Uterus (tissue), 4 donors: ENCODE results near the gene S100B. TPM values are rescaled to one million over a fixed set of nuclear protein-coding genes. Genes with fewer than 3 reads are reported as not detected.

Source experiments
- DNase-seq, 2 donors: peaks; one replicate each; pipeline ENCODE4 v3.0.0-alpha.2; 2019 to 2020
- H3K27ac ChIP-seq, 2 donors: fragments of 200-600 bp; sonication (generic); 1 replicate in 1 of 2; 2 replicates in 1 of 2; pipeline ENCODE4 v1.5.1; 2016 to 2018
- H3K27me3 ChIP-seq, 2 donors: fragments of 200-600 bp; sonication (generic); one replicate each; pipeline ENCODE4 v1.5.1; 2018 to 2019; ENCODE audit warnings: control low read depth in 1 of 2
- H3K36me3 ChIP-seq, 2 donors: fragments of 200-600 bp; sonication (generic); one replicate each; pipeline ENCODE4 v1.5.1; 2019; ENCODE audit warnings: control low read depth in 1 of 2
- H3K4me1 ChIP-seq, 2 donors: fragments of 200-600 bp; sonication (generic); one replicate each; pipeline ENCODE4 v1.5.1; 2018 to 2019; ENCODE audit warnings: control low read depth in 1 of 2
- H3K4me3 ChIP-seq, 2 donors: fragments of 200-600 bp; sonication (generic); 1 replicate in 1 of 2; 2 replicates in 1 of 2; pipeline ENCODE4 v1.5.1; 2018 to 2019; ENCODE audit warnings: mild to moderate bottlenecking in 1 of 2
- H3K9me3 ChIP-seq, 2 donors: fragments of 200-600 bp; sonication (generic); one replicate each; pipeline ENCODE4 v1.5.1; 2019; ENCODE audit warnings: control low read depth in 1 of 2
- POLR2A ChIP-seq, 2 donors: fragments of 450-650 bp; IDR thresholded peaks; one replicate each; pipeline ENCODE4 v1.6.1; 2016; ENCODE audit warnings: antibody characterized with exemption in 2 of 2, mild to moderate bottlenecking in 1 of 2, moderate library complexity in 1 of 2
- intact Hi-C: fragments of 100-400 bp; cut with DNase I; formaldehyde crosslinking; loops from one replicate; pipeline ENCODE4 v1.15.1; 2023; ENCODE audit warnings: low total_unique reads
- total RNA-seq, 4 donors: library from RNA; depleted of rRNA in 3 of 4; stranded (reverse); fragments of >200 nt in 3 of 4; gene quantifications; one replicate each; pipeline versions ENCODE4 v1.1.0 to v1.2.4, GENCODE V29; 2014 to 2023
- TF ChIP-seq, protein P1 (sequence below), 4 experiments: fragments of 200-600 bp in 2 of 4; fragments of 450-650 bp in 2 of 4; sonication (generic) in 2 of 4; IDR thresholded peaks; one replicate each; pipeline ENCODE4 v1.5.1; 2016 to 2019; ENCODE audit warnings: antibody characterized with exemption in 4 of 4, mild to moderate bottlenecking in 2 of 4, moderate library complexity in 1 of 4
- donor health status: DM: yes; HTN: yes; CAD: no.

S100B gene
- total RNA-seq, 4 donors from 2014 or later: 1.8 to 18.2 TPM; not detected in 2

DNA sequence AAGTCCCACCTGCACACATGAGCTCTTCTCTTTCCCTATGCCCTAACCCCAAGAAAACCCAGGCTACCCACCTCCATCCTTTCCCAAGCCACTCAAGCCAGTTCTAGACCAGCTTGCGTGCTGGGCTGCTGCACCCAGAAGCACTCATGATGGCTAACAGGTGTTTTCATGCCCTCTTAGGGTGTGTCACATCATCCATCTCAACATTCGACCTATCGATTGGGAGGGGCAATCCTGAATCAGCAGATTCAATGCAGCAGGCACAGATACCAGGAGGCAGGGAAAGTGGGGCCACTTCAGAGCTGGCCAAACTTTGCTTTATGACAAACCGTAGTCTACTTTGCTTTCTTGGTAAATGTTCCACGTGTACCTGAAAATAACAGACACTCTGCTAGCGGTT is 24.0 kb upstream of the S100B start:
- Histone ChIP-seq H3K9me3 (peaks cover 0 to 4% of the 10 kb centered on the region in 2 donors), H3K36me3 (no peaks in the 10 kb centered on the region), H3K4me3 (no peak overlapping the region), H3K27ac (no peak overlapping the region), H3K4me1 (no peaks in the 10 kb centered on the region), H3K27me3 (no peaks in the 10 kb centered on the region)
- no peak for TF ChIP-seq POLR2A (IDR thresholded peaks at IDR 0.05)
- TF ChIP-seq, protein P1, sequence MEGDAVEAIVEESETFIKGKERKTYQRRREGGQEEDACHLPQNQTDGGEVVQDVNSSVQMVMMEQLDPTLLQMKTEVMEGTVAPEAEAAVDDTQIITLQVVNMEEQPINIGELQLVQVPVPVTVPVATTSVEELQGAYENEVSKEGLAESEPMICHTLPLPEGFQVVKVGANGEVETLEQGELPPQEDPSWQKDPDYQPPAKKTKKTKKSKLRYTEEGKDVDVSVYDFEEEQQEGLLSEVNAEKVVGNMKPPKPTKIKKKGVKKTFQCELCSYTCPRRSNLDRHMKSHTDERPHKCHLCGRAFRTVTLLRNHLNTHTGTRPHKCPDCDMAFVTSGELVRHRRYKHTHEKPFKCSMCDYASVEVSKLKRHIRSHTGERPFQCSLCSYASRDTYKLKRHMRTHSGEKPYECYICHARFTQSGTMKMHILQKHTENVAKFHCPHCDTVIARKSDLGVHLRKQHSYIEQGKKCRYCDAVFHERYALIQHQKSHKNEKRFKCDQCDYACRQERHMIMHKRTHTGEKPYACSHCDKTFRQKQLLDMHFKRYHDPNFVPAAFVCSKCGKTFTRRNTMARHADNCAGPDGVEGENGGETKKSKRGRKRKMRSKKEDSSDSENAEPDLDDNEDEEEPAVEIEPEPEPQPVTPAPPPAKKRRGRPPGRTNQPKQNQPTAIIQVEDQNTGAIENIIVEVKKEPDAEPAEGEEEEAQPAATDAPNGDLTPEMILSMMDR (IDR thresholded peaks at IDR 0.05): no peak
- intact Hi-C loops: no loop called here
- DNase-seq: no peak

- Histone ChIP-seq H3K27me3 (no peaks in the 10 kb centered on the region), H3K4me3 (no peak overlapping the region), H3K4me1 (no peaks in the 10 kb centered on the region), H3K27ac (no peak overlapping the region), H3K36me3 (no peaks in the 10 kb centered on the region), H3K9me3 (peaks cover 0 to 4% of the 10 kb centered on the region in 2 donors)
- no peak for DNase-seq
- TF ChIP-seq, protein P1 (IDR thresholded peaks at IDR 0.05): no peak
- TF ChIP-seq POLR2A (IDR thresholded peaks at IDR 0.05): no peak
- intact Hi-C loops: no loop called here
Measured at GRCh38 chr21:46627726-46628125, 22.8 kb upstream of the S100B start.

DNA sequence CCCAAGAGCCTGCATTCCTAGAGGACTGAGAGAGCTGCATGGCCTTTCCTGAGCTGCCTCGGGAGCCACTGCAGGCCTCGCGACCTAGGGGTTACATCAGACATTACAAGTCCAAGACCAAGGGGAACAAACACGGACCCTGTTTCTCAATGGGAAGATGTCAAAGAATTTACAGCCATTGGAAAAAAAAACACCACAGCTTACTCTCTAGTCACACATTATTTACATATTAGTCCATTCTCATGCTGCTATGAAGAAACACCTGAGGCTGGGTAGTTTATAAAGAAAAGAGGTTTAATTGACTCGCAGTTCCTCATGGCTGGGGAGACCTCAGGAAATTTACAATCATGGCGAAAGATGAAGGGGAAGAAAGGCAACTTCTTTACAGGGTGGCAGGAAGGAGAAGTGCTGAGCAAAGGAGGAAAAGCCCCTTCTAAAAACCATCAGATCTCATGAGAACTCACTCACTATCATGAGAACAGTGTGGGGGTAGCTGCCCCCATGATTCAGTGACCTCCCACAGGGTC is 22.2 kb upstream of the S100B start:
- no peak overlapping the region for H3K27ac ChIP-seq
- H3K4me3 ChIP-seq: no peak overlapping the region
- no peaks in the 10 kb centered on the region for H3K27me3 ChIP-seq
- intact Hi-C loops: no loop called here
- H3K4me1 ChIP-seq: no peaks in the 10 kb centered on the region
- H3K9me3 ChIP-seq: peaks cover 0 to 4% of the 10 kb centered on the region in 2 donors
- no peaks in the 10 kb centered on the region for H3K36me3 ChIP-seq
- no peak for DNase-seq
- TF ChIP-seq POLR2A (IDR thresholded peaks at IDR 0.05): no peak
- TF ChIP-seq, protein P1 (IDR thresholded peaks at IDR 0.05): no peak

GRCh38 chr21:46626536-46626935 is 21.7 kb upstream of the S100B start:
- Histone ChIP-seq H3K4me1 (no peaks in the 10 kb centered on the region), H3K27ac (no peak overlapping the region), H3K4me3 (no peak overlapping the region), H3K36me3 (no peaks in the 10 kb centered on the region), H3K27me3 (no peaks in the 10 kb centered on the region), H3K9me3 (peaks cover 0 to 4% of the 10 kb centered on the region in 2 donors)
- intact Hi-C loops: no loop called here
- DNase-seq: no peak
- no peak for TF ChIP-seq POLR2A (IDR thresholded peaks at IDR 0.05)
- TF ChIP-seq, protein P1 (IDR thresholded peaks at IDR 0.05): no peak

DNA sequence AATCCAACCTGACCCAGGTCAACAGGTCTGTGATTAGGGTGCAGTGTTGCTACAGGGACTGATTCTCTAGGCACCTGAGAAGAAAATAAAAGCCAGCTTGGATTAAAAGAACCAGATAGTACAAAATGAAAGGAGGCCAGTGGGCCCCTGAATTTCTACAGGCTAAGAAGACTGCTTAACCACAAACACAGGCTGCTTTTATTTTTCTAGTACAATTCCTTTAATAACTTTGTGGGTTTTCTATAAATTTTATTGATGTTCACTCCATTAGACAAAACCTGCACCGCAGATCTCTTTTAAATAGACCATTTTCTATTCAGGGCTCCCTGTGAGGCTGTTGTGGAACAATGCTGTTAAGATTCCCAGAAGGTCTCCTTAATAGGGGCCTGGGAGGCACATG is 20.9 kb upstream of the S100B start:
- Histone ChIP-seq H3K27me3 (no peaks in the 10 kb centered on the region), H3K27ac (no peak overlapping the region), H3K4me1 (no peaks in the 10 kb centered on the region), H3K36me3 (no peaks in the 10 kb centered on the region), H3K9me3 (peaks cover 0 to 4% of the 10 kb centered on the region in 2 donors), H3K4me3 (no peak overlapping the region)
- intact Hi-C loops: no loop called here
- DNase-seq: no peak
- TF ChIP-seq, protein P1 (IDR thresholded peaks at IDR 0.05): no peak
- TF ChIP-seq POLR2A (IDR thresholded peaks at IDR 0.05): no peak
